HepG2 (cell line): ENCODE measurements around the gene RTN3. TPM values are rescaled to one million over a fixed set of nuclear protein-coding genes. Genes with fewer than 3 reads are reported as not detected.

Experiments used
- ATAC-seq: fragments of 200-7000 bp; cut with Tn5 transposase; 3 replicates; pipeline ENCODE4 v1.9.1; 2020; ENCODE audit warnings: mild to moderate bottlenecking, moderate library complexity
- BruUV-seq: library from RNA; stranded (reverse); fragments of 400-500 nt; replicated peaks from 2 replicates; lab custom pipeline; 2021; lab: Mats Ljungman, UMichigan
- CTCF ChIA-PET: fragments of 300-600 bp; formaldehyde crosslinking; extraction: SDS; loops from one replicate; lab custom pipeline; 2021; ENCODE audit warnings: low total read pairs, inconsistent platforms, low intra/inter-chr PET ratio; lab: Yijun Ruan, JAX
- POLR2A ChIA-PET: fragments of 350-600 bp; sonication (Branson Sonifier 250); formaldehyde crosslinking; loops from one replicate; lab custom pipeline; 2020; ENCODE audit warnings: antibody characterized with exemption, inconsistent platforms; lab: Yijun Ruan, JAX
- DNase-seq: peaks from one replicate; pipeline ENCODE4 v3.0.0-alpha.2; 2015; ENCODE audit warnings: low spot score
- FAIRE-seq: peaks from 3 replicates; lab custom pipeline; 2011; peaks lifted over from hg19 to GRCh38; lab: Jason Lieb, UNC
- H2AFZ ChIP-seq: one replicate; pipeline ENCODE4 v1.6.1; 2011; ENCODE audit warnings: low read length, inconsistent platforms
- H3K27ac ChIP-seq: fragments of 300-600 bp; 3 replicates; pipeline ENCODE4 v1.8.0; 2011; ENCODE audit warnings: mixed run types, mild to moderate bottlenecking, mixed read lengths, low read length, inconsistent platforms; ENCODE audit not compliant: insufficient read depth; ENCODE audit errors: extremely low read length
- H3K27me3 ChIP-seq, 2 experiments: fragments of 200-600 bp in 1 of 2; 2 replicates in 1 of 2; 3 replicates in 1 of 2; pipeline versions ENCODE4 v1.6.0 to v1.8.0; 2011; ENCODE audit warnings: low read length in 2 of 2, mild to moderate bottlenecking in 2 of 2, moderate library complexity in 2 of 2, inconsistent platforms in 1 of 2; ENCODE audit not compliant: insufficient read depth in 2 of 2, control insufficient read depth in 1 of 2
- H3K36me3 ChIP-seq, 2 experiments: fragments of 200-600 bp in 1 of 2; replicated peaks in 1 of 2; 2 replicates in 1 of 2; 3 replicates in 1 of 2; pipeline versions ENCODE4 v1.5.1 to v1.8.0; 2011; ENCODE audit warnings: low read length in 2 of 2, inconsistent platforms in 1 of 2; ENCODE audit not compliant: insufficient read depth in 2 of 2, control insufficient read depth in 1 of 2
- H3K4me1 ChIP-seq: 2 replicates; pipeline ENCODE4 v1.5.1; 2012; ENCODE audit warnings: low read length, inconsistent platforms; ENCODE audit not compliant: insufficient read depth
- H3K4me2 ChIP-seq: 2 replicates; pipeline ENCODE4 v1.6.0; 2011; ENCODE audit warnings: low read depth, low read length, inconsistent platforms
- H3K4me3 ChIP-seq, 3 experiments: fragments of 200-600 bp in 1 of 3; sonication (generic), shearing (Covaris generic) in 1 of 3; replicated peaks in 1 of 3; 2 replicates each; pipeline ENCODE4 v1.5.1; 2011 to 2016; ENCODE audit warnings: low read length in 3 of 3, inconsistent platforms in 2 of 3, low read depth in 2 of 3, mild to moderate bottlenecking in 2 of 3, control low read depth in 1 of 3, mixed read lengths in 1 of 3; ENCODE audit not compliant: insufficient read depth in 1 of 3
- H3K79me2 ChIP-seq: one replicate; pipeline ENCODE4 v1.6.1; 2011; ENCODE audit warnings: low read length, inconsistent platforms; ENCODE audit not compliant: insufficient read depth
- H3K9ac ChIP-seq: 2 replicates; pipeline ENCODE4 v1.6.0; 2011; ENCODE audit warnings: mild to moderate bottlenecking, low read depth, low read length, inconsistent platforms; ENCODE audit not compliant: insufficient read depth
- H3K9me3 ChIP-seq: 2 replicates; pipeline ENCODE4 v1.5.1; 2012; ENCODE audit warnings: mild to moderate bottlenecking, low read length
- H4K20me1 ChIP-seq: 2 replicates; pipeline ENCODE4 v1.6.0; 2011; ENCODE audit warnings: inconsistent platforms, mild to moderate bottlenecking, low read length, moderate library complexity; ENCODE audit not compliant: insufficient read depth
- DZIP1 ChIP-seq: sonication (generic); formaldehyde crosslinking; IDR thresholded peaks from 2 replicates; pipeline ENCODE4 v1.5.0; 2020; ENCODE audit warnings: mild to moderate bottlenecking, missing genetic modification reagents
- EHMT2 ChIP-seq: fragments of 200-600 bp; sonication (generic); IDR thresholded peaks from 2 replicates; pipeline ENCODE4 v1.7.0; 2017; ENCODE audit warnings: antibody characterized with exemption, low read depth, low read length, borderline replicate concordance
- GMEB1 ChIP-seq: sonication (generic); formaldehyde crosslinking; IDR thresholded peaks from 2 replicates; pipeline ENCODE4 v1.5.1; 2020; ENCODE audit warnings: missing genetic modification reagents, mild to moderate bottlenecking, borderline replicate concordance
- LCORL ChIP-seq, 2 experiments: fragments of 450-650 bp in 1 of 2; sonication (generic) in 1 of 2; formaldehyde crosslinking in 1 of 2; IDR thresholded peaks; 2 replicates each; pipeline versions ENCODE4 v1.5.0 to v1.6.1; 2017 to 2020; ENCODE audit warnings: antibody characterized with exemption in 1 of 2, missing genetic modification reagents in 1 of 2
- RBM22 ChIP-seq: fragments of 200-400 bp; formaldehyde crosslinking; optimal IDR thresholded peaks from 2 replicates; pipeline ENCODE3; 2017; ENCODE audit warnings: mild to moderate bottlenecking, low read length, moderate library complexity
- ZNF740 ChIP-seq: sonication (generic); formaldehyde crosslinking; IDR thresholded peaks from 2 replicates; pipeline ENCODE4 v1.4.0; 2020; ENCODE audit warnings: missing genetic modification reagents
- WGBS: methylation state at CpG from one replicate; pipeline ENCODE4 v1.1.6; 2017; ENCODE audit warnings: low lambda C conversion rate; 5-methylcytosine and 5-hydroxymethylcytosine counted together
- in situ Hi-C: cut with HindIII; loops from 2 replicates; pipeline ENCODE4 v1.10.0; 2017; ENCODE audit warnings: low pct_unique_long_range_greater_than_20kb; ENCODE audit not compliant: extremely low pct_ligation_motif_present
- intact Hi-C: fragments of 100-400 bp; cut with micrococcal nuclease; formaldehyde crosslinking; loops from one replicate; pipeline ENCODE4 v1.10.0; 2022; ENCODE audit not compliant: unreplicated experiment
- polyA plus RNA-seq, 8 experiments: library from polyadenylated mRNA; depleted of rRNA in 3 of 8; stranded (reverse) in 7 of 8; unstranded in 1 of 8; fragments of >200 nt; fragmentation: Illumina TruSeq in 4 of 8; extraction: Trizol in 4 of 8; gene quantifications; 2 replicates each; pipeline versions ENCODE4 v1.2.1 to v1.2.3, GENCODE V29; 2011 to 2016; ENCODE audit warnings: low read depth in 4 of 8, missing spikeins in 1 of 8, mixed read lengths in 1 of 8; ENCODE audit not compliant: insufficient read depth in 1 of 8
- total RNA-seq, 5 experiments: library from RNA; depleted of rRNA; stranded (reverse); fragments of >200 nt; fragmentation: Illumina TruSeq; extraction: Trizol; gene quantifications; 2 replicates each; pipeline ENCODE4 v1.2.3, GENCODE V29; 2016; ENCODE audit warnings: low read depth in 1 of 5

RTN3 gene
- total and polyA plus RNA-seq, 2 of the 13 experiments (the other 11 are each of a cell fraction or from before 2014, with no cell fraction given): 32.2 to 41.1 TPM

GRCh38 chr11:63756919-63757761 is 75.8 kb downstream of the RTN3 start (continued):
- TF ChIP-seq ZNF740: no peak
- no peak for TF ChIP-seq EHMT2

GRCh38 chr11:63760487-63761079 is 79.3 kb downstream of the RTN3 start:
- in situ Hi-C loops (loop anchor here (10.0 kb wide), 1 partner anchor 154 kb away; the partner anchor contains the start of gene RCOR2), intact Hi-C loops (loop anchor here (10.0 kb wide), 1 partner anchor 144 kb away; no protein-coding TSS in a partner anchor)
- peaks cover 32% of the 10 kb centered on the region for H3K4me1 ChIP-seq
- no peak overlapping the region for H2AFZ ChIP-seq
- FAIRE-seq: no peak
- no peak overlapping the region for H3K9ac ChIP-seq
- no peak overlapping the region for H3K27ac ChIP-seq
- no peak for DNase-seq
- H4K20me1 ChIP-seq: no peaks in the 10 kb centered on the region
- no peaks in the 10 kb centered on the region; a peak in 1 of 5 replicates for H3K27me3 ChIP-seq
- TF ChIP-seq DZIP1 (no peak), GMEB1 (CRISPR knock-in tag) (no peak), RBM22 (peak; percentile 56), LCORL (IDR thresholded peaks at IDR 0.05) (no peak), LCORL (CRISPR knock-in tag; IDR thresholded peaks at IDR 0.05) (no peak)
- H3K9me3 ChIP-seq: no peaks in the 10 kb centered on the region
- WGBS: 87% methylated on average over 4 of the region's 5 CpGs
- H3K4me3 ChIP-seq: no peak overlapping the region
- ChIA-PET POLR2A (no interaction called here), CTCF (no interaction called here)
- BruUV-seq: no TSS peak
- no peak for ATAC-seq
- H3K4me2 ChIP-seq: no peak overlapping the region
- H3K36me3 ChIP-seq: peaks cover 2 to 16% of the 10 kb centered on the region in 2 experiments; a peak in 3 of 5 replicates
- H3K79me2 ChIP-seq: no peaks in the 10 kb centered on the region
